GM12874 (cell line): ENCODE results near the gene CCDC9B.

ENCODE experiments used
- TF ChIP-seq, protein P1 (sequence below): IDR thresholded peaks from 2 replicates; pipeline ENCODE4 v1.5.1; 2011; ENCODE audit warnings: low read depth, mild to moderate bottlenecking, control low read depth, low read length, moderate library complexity; ENCODE audit not compliant: insufficient read depth

The CCDC9B gene

DNA sequence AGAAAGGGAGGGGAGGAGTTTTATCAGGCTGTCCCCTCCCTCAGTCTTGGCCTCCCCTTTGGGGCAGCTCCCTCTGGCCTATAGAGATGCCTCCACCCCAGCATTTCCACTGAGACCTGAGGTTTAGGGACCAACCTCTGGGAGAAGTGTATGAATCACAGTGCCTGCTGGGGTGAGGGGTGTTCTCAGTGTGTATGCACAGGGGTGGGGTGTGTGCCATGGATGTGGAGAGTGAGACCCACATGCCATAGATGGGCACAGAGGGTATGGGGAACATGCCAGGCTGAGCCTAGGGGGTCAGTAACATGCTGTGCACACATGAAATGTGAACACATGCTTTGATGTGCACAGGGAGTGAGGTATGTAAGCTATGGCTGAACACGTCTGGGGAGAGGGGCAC is 45.4 kb downstream of the CCDC9B start:
- TF ChIP-seq, protein P1, sequence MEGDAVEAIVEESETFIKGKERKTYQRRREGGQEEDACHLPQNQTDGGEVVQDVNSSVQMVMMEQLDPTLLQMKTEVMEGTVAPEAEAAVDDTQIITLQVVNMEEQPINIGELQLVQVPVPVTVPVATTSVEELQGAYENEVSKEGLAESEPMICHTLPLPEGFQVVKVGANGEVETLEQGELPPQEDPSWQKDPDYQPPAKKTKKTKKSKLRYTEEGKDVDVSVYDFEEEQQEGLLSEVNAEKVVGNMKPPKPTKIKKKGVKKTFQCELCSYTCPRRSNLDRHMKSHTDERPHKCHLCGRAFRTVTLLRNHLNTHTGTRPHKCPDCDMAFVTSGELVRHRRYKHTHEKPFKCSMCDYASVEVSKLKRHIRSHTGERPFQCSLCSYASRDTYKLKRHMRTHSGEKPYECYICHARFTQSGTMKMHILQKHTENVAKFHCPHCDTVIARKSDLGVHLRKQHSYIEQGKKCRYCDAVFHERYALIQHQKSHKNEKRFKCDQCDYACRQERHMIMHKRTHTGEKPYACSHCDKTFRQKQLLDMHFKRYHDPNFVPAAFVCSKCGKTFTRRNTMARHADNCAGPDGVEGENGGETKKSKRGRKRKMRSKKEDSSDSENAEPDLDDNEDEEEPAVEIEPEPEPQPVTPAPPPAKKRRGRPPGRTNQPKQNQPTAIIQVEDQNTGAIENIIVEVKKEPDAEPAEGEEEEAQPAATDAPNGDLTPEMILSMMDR, result no peak

DNA sequence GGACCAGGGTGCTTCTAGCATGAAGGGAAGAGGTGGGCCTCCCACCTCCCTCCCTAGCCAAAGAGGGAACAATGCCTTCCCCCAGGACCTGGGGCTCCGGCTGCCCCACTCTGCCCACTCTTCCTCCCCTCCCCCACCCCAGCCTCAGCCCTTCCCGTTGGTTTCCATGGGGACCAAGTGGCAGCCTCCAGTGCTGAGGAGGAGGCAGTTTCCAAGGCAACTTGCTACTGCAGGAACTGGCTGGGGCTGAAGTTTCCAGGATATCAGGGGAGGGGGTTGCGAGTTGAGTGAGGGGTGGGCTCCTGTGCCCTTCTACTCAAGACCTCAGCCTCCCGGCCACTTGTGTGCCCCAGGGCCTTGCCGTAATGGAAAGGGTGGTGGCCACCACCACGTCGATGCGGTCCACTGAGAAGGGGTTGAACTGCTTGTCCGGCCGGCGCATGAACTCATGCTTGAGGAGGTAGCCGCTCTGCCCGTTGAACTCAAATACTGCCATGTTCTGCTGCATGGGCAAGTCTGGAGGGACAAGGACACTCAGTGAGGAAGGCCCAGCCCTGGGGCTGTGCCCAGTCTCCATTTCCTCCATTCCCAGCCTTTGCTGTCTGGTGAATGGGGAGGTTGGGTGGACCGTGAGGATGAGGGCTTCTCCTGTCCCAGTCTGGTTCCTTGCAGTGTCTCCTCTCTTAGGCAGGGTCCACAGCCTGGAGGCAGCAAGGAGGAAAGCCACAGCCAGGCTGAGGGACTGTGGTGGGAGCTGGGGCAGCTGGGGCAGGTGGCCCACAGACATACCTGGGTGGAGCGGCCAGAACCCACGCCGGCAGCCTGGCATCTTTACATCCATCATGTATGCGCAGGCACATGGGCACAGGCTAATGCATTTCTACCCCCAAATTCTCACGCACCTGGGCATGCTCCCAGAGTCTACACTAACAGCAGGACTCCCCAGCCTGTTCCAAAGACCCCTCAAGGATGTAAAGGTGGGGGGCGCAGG is 46.5 kb downstream of the CCDC9B start:
- TF ChIP-seq, protein P1, result no peak

DNA sequence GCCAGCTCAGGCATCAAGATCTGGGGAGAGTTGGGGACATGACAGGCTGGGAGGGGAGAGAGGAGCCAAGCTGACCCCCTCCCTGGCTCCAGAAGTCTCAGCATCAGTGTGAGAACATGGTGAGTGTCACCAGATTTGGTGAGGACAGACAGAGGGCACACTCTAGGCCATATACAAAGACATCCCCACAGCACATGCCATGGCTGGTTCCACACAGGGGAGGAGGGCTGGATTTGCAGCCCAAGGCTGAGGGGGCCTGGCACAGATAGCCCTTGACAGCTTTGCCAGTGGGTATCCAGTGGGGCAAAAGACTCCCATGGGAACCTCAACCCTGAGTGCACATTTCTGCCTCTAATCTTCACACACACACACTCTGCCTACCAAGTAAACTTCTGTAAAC is 47.7 kb downstream of the CCDC9B start:
- TF ChIP-seq, protein P1, result no peak

DNA sequence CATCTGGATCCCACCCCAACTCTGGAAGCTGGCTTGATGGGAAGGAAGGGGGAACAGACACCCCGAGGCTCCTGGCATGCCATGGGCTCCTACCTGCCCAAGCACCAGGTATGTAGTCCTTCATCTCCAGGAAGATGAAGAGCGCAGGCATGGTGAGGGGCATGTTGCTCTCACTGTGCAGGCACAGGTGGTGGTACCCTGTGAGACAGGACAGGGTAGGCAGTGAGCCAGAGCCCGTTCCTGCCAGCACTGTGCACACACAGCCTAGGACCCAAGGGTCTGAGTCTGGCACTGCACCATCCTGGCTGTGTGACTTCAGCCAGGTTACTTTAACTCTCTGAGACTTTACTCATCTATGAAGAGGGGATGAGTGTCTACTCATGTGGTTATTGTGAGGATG is 48.5 kb downstream of the CCDC9B start:
- TF ChIP-seq, protein P1, result no peak

DNA sequence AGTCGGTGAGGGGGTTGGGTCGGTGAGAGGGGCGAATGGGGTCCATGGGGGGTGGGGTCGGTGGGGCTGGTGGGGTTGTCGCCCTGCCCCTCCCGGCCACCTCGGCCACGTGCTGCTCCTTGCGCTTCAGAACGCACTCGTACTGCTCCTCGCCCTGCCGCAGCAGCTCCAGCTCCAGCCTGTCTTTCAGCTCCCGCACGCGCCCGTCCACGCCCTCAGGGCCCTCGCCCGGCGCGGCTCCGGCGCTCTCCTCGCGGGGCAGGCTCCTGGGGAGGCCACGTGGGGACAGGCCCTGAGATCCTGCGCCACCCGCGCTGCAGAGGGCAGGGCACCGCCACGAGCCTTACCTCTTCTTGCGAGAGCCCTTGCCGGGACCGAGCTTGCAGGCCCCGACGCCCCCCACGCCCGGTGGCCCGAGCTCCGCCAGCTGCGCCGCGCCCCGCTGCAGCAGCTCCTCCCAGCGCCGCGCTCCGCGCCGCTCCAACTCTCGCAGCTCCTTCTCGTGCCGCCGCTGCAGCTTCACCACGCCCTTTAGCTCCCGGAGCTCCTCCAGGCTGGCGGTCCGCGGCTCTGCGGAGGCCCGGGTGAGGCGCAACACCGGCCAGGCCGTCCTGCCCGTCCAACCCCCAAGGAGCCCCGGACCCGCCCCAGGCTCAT is 49.7 kb downstream of the CCDC9B start:
- TF ChIP-seq, protein P1, result no peak

DNA sequence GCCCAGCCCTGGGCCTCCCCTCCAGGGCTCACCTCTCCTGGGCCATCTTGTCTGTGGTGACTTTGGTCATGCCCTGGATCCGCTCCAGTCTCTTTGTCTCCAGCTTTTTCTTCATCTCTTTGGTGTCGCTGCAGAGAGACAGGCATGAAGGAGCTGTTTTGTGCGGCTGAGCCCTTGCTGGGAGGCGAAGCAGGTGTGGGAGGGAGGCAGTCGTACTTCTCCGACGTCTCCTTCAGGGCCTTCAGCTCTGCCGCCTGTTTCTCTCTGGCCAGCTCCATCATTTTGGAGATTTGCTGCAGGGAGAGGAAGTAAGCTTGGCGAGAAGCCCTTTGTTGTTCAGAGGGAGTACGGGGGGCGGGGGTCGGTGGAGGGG is 50.2 kb downstream of the CCDC9B start:
- TF ChIP-seq, protein P1, result no peak

DNA sequence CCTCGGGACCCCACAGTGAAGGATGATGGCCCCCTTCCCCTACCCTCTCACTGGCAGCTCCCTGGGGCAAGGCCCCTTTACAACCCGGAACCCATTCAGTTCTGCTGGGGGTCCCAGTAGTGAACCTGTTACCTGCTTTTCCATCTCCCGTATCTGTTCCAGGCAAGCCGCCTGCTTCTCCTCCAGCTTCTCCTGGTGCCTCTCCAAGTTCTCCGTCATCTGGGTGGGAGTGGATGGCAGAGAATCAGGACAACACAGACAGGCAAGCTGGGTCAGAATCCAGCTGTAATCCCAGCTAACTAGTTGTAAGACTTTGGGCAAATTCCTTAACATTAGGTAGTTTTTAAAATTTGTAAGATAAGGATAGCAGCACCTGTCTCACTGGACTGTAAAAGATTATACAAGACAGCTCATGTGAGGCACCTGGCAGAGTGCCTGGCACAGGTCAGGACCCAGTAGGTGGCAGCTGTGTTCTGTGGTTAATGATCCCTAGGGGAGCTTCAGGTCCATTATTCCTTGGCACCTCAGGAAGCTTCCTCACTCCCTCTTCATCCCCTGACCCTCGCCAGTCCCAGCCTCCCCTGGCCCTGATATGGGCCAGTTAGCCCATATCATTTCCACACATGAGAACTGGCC is 51.5 kb downstream of the CCDC9B start:
- TF ChIP-seq, protein P1, result no peak
